GM21529 (cell line): ENCODE measurements around the gene PSTK.

Source experiments
- ATAC-seq: cut with Tn5 transposase; IDR thresholded peaks from one replicate; pipeline ENCODE4 v1.9.1; 2021; ENCODE audit not compliant: unreplicated experiment

The PSTK gene

GRCh38 chr10:122980209-122981065, at the start of gene PSTK:
TSS of gene PSTK (plus strand) at chr10:122980401. CDS start at chr10:122980480, 79 bp downstream.
- peak; percentile 97 for ATAC-seq

GRCh38 chr10:122931088-122931906, 48.9 kb upstream of the PSTK start:
- ATAC-seq, result no peak

GRCh38 chr10:122939133-122939855, 40.9 kb upstream of the PSTK start:
- ATAC-seq, result no peak

GRCh38 chr10:122939856-122940543, 40.2 kb upstream of the PSTK start:
- no peak for ATAC-seq

GRCh38 chr10:122949296-122949695, 30.9 kb upstream of the PSTK start:
- no peak for ATAC-seq

GRCh38 chr10:122953902-122954730, 26.1 kb upstream of the PSTK start, which contains the start of gene C10orf88:
TSS of gene C10orf88 (minus strand) at chr10:122954227. CDS start at chr10:122954178, 49 bp downstream.
- peak; percentile 98 for ATAC-seq

GRCh38 chr10:122954731-122955050, 25.5 kb upstream of the PSTK start:
- no peak for ATAC-seq

- no peak for ATAC-seq
Observed at GRCh38 chr10:122955892-122956291, 24.3 kb upstream of the PSTK start.

- no peak for ATAC-seq
Observed at GRCh38 chr10:122957474-122957873, 22.7 kb upstream of the PSTK start.

GRCh38 chr10:122962405-122962804, 17.8 kb upstream of the PSTK start:
- ATAC-seq, result no peak

GRCh38 chr10:122966879-122967278, 13.3 kb upstream of the PSTK start:
- ATAC-seq, result no peak

- no peak for ATAC-seq
Observed at GRCh38 chr10:122968698-122969097, 11.5 kb upstream of the PSTK start.

GRCh38 chr10:122974023-122974422, 6.2 kb upstream of the PSTK start:
- no peak for ATAC-seq

- ATAC-seq, result no peak
Observed at GRCh38 chr10:122974543-122975064, 5.6 kb upstream of the PSTK start.

- no peak for ATAC-seq
Observed at GRCh38 chr10:122981066-122981464, 864 bp downstream of the PSTK start.

GRCh38 chr10:122983898-122984297, 3.7 kb downstream of the PSTK start:
- no peak for ATAC-seq

- ATAC-seq, result no peak
Observed at GRCh38 chr10:122984708-122985107, 4.5 kb downstream of the PSTK start.

- no peak for ATAC-seq
Observed at GRCh38 chr10:122986335-122986734, 6.1 kb downstream of the PSTK start.

- ATAC-seq, result no peak
Observed at GRCh38 chr10:122988501-122988900, 8.3 kb downstream of the PSTK start.

GRCh38 chr10:122990278-122990677, 10.1 kb downstream of the PSTK start:
- ATAC-seq, result no peak
